SK-N-SH treated with all-trans-retinoic acid at 6 μM for 48 hours (cell line): Measurements from ENCODE around the gene TLR9.

Experiments used
- ATAC-seq: fragments of 200-7000 bp; cut with Tn5 transposase; 3 replicates; pipeline ENCODE4 v1.9.1; 2020; ENCODE audit warnings: mild to moderate bottlenecking, moderate library complexity
- ARNTL ChIP-seq: fragments of 450-650 bp; formaldehyde crosslinking; IDR thresholded peaks from 2 replicates; pipeline ENCODE4 v1.5.0; 2020; ENCODE audit warnings: low read depth, mild to moderate bottlenecking, moderate library complexity, borderline replicate concordance
- CREB5 ChIP-seq: fragments of 250-450 bp; sonication (Bioruptor Pico); IDR thresholded peaks from 2 replicates; pipeline ENCODE4 v1.5.1; 2020; ENCODE audit warnings: low read depth, mild to moderate bottlenecking, moderate library complexity
- CSDC2 ChIP-seq: fragments of 250-450 bp; sonication (Bioruptor Pico); IDR thresholded peaks from 2 replicates; pipeline ENCODE4 v1.5.0; 2020; ENCODE audit warnings: mild to moderate bottlenecking, moderate library complexity
- CSRNP3 ChIP-seq: fragments of 250-450 bp; sonication (Bioruptor Pico); IDR thresholded peaks from 2 replicates; pipeline ENCODE4 v1.5.1; 2021; ENCODE audit warnings: mild to moderate bottlenecking, moderate library complexity
- ESRRG ChIP-seq: fragments of 250-450 bp; sonication (Bioruptor Pico); IDR thresholded peaks from 2 replicates; pipeline ENCODE4 v1.6.1; 2021; ENCODE audit warnings: mild to moderate bottlenecking
- GLIS3 ChIP-seq: fragments of 250-450 bp; sonication (Bioruptor Pico); IDR thresholded peaks from 2 replicates; pipeline ENCODE4 v1.5.0; 2020; ENCODE audit warnings: mild to moderate bottlenecking, moderate library complexity
- ISL1 ChIP-seq: fragments of 250-450 bp; sonication (Bioruptor Pico); IDR thresholded peaks from 2 replicates; pipeline ENCODE4 v2.1.2; 2022; ENCODE audit warnings: mild to moderate bottlenecking, moderate library complexity
- OSR1 ChIP-seq: fragments of 250-450 bp; sonication (Bioruptor Pico); IDR thresholded peaks from 2 replicates; pipeline ENCODE4 v1.8.0; 2022; ENCODE audit warnings: moderate library complexity, mild to moderate bottlenecking, inconsistent platforms
- PATZ1 ChIP-seq: fragments of 250-450 bp; sonication (Bioruptor Pico); IDR thresholded peaks from 2 replicates; pipeline ENCODE4 v1.8.0; 2020; ENCODE audit warnings: mild to moderate bottlenecking, moderate library complexity, borderline replicate concordance
- POU6F1 ChIP-seq: fragments of 250-450 bp; sonication (Bioruptor Pico); IDR thresholded peaks from 2 replicates; pipeline ENCODE4 v1.8.0; 2021; ENCODE audit warnings: low read depth, mild to moderate bottlenecking, moderate library complexity, borderline replicate concordance
- PPARA ChIP-seq: fragments of 250-450 bp; sonication (Bioruptor Pico); IDR thresholded peaks from 2 replicates; pipeline ENCODE4 v1.5.0; 2020; ENCODE audit warnings: mild to moderate bottlenecking, borderline replicate concordance
- RARB ChIP-seq: fragments of 250-450 bp; sonication (Bioruptor Pico); IDR thresholded peaks from 2 replicates; pipeline ENCODE4 v1.8.0; 2021; ENCODE audit warnings: mild to moderate bottlenecking, moderate library complexity
- SNAI2 ChIP-seq: fragments of 250-450 bp; sonication (Bioruptor Pico); IDR thresholded peaks from 2 replicates; pipeline ENCODE4 v1.5.0; 2020; ENCODE audit warnings: mild to moderate bottlenecking, moderate library complexity
- TCF4 ChIP-seq: fragments of 250-450 bp; sonication (Bioruptor Pico); IDR thresholded peaks from 2 replicates; pipeline ENCODE4 v1.8.0; 2021; ENCODE audit warnings: mild to moderate bottlenecking, moderate library complexity, borderline replicate concordance
- TOX ChIP-seq: fragments of 250-450 bp; sonication (Bioruptor Pico); IDR thresholded peaks from 2 replicates; pipeline ENCODE4 v1.8.0; 2021; ENCODE audit warnings: mild to moderate bottlenecking, moderate library complexity, borderline replicate concordance
- TSHZ2 ChIP-seq: fragments of 250-450 bp; sonication (Bioruptor Pico); IDR thresholded peaks from 2 replicates; pipeline ENCODE4 v1.5.0; 2020; ENCODE audit warnings: mild to moderate bottlenecking, moderate library complexity
- ZC3H10 ChIP-seq: fragments of 250-450 bp; sonication (Bioruptor Pico); IDR thresholded peaks from 2 replicates; pipeline ENCODE4 v1.5.1; 2021; ENCODE audit warnings: mild to moderate bottlenecking, moderate library complexity
- ZFP3 ChIP-seq: fragments of 250-450 bp; sonication (Bioruptor Pico); IDR thresholded peaks from 2 replicates; pipeline ENCODE4 v1.5.0; 2020; ENCODE audit warnings: mild to moderate bottlenecking, moderate library complexity
- ZNF565 ChIP-seq: fragments of 450-650 bp; formaldehyde crosslinking; conservative IDR thresholded peaks from 2 replicates; pipeline ENCODE4 v1.5.0; 2020; ENCODE audit warnings: low read depth, mild to moderate bottlenecking, moderate library complexity
- ZNF70 ChIP-seq: fragments of 450-650 bp; formaldehyde crosslinking; IDR thresholded peaks from 2 replicates; pipeline ENCODE4 v1.5.0; 2020; ENCODE audit warnings: mild to moderate bottlenecking, moderate library complexity
- ZNF8 ChIP-seq: fragments of 450-650 bp; formaldehyde crosslinking; IDR thresholded peaks from 2 replicates; pipeline ENCODE4 v1.5.0; 2020; ENCODE audit warnings: mild to moderate bottlenecking, moderate library complexity

Gene TLR9

GRCh38 chr3:52222319-52223221, 2.9 kb downstream of the TLR9 start:
- no peak for ATAC-seq
- no peak for TF ChIP-seq ZNF565 (CRISPR knock-in tag)
- TF ChIP-seq ZFP3 (CRISPR knock-in tag) = no peak
- TF ChIP-seq CSRNP3 (CRISPR knock-in tag) = no peak
- TF ChIP-seq POU6F1 (CRISPR knock-in tag) = no peak
- TF ChIP-seq ZNF70 = no peak
- no peak for TF ChIP-seq SNAI2
- TF ChIP-seq ARNTL (CRISPR knock-in tag) = no peak
- no peak for TF ChIP-seq ZNF8
- no peak for TF ChIP-seq CREB5 (CRISPR knock-in tag)
- TF ChIP-seq PPARA (CRISPR knock-in tag) = no peak
- no peak for TF ChIP-seq ISL1 (CRISPR knock-in tag)
- TF ChIP-seq RARB = no peak
- TF ChIP-seq TCF4 (CRISPR knock-in tag) = no peak
- no peak for TF ChIP-seq TSHZ2
- no peak for TF ChIP-seq PATZ1 (CRISPR knock-in tag)
- no peak for TF ChIP-seq OSR1 (CRISPR knock-in tag)
- no peak for TF ChIP-seq CSDC2 (CRISPR knock-in tag)
- no peak for TF ChIP-seq ZC3H10 (CRISPR knock-in tag)
- TF ChIP-seq TOX (CRISPR knock-in tag) = no peak
- no peak for TF ChIP-seq GLIS3 (CRISPR knock-in tag)

GRCh38 chr3:52221563-52222318, 3.7 kb downstream of the TLR9 start:
- ATAC-seq = no peak
- TF ChIP-seq TCF4 (CRISPR knock-in tag) = no peak
- TF ChIP-seq TSHZ2 = no peak
- TF ChIP-seq PPARA (CRISPR knock-in tag) = no peak
- no peak for TF ChIP-seq ESRRG (CRISPR knock-in tag)
- no peak for TF ChIP-seq CSRNP3 (CRISPR knock-in tag)
- no peak for TF ChIP-seq ZFP3 (CRISPR knock-in tag)
- TF ChIP-seq CSDC2 (CRISPR knock-in tag) = no peak
- no peak for TF ChIP-seq TOX (CRISPR knock-in tag)
- no peak for TF ChIP-seq RARB
- TF ChIP-seq GLIS3 (CRISPR knock-in tag) = no peak
- no peak for TF ChIP-seq ZNF70
- TF ChIP-seq ZNF565 (CRISPR knock-in tag) = no peak
- no peak for TF ChIP-seq ISL1 (CRISPR knock-in tag)
- TF ChIP-seq SNAI2 = no peak
